Tibial nerve (tissue), 4 donors: Measurements from ENCODE around the gene TUB.

Experiments used
- EP300 ChIP-seq, 2 donors: sonication (generic); formaldehyde crosslinking; IDR thresholded peaks; one replicate each; pipeline ENCODE4 v1.6.1; 2017; ENCODE audit warnings: antibody characterized with exemption in 2 of 2, mild to moderate bottlenecking in 1 of 2
- POLR2A ChIP-seq, 2 donors: fragments of 450-650 bp; IDR thresholded peaks; one replicate each; pipeline ENCODE4 v1.6.1; 2017; ENCODE audit warnings: antibody characterized with exemption in 2 of 2, mild to moderate bottlenecking in 2 of 2, moderate library complexity in 2 of 2
- TF ChIP-seq, protein P1 (sequence below), 5 experiments: fragments of 200-600 bp in 3 of 5; fragments of 450-650 bp in 2 of 5; sonication (generic) in 3 of 5; IDR thresholded peaks; one replicate each; pipeline ENCODE4 v1.5.1; 2016 to 2019; ENCODE audit warnings: antibody characterized with exemption in 5 of 5, mild to moderate bottlenecking in 3 of 5, moderate library complexity in 2 of 5

GRCh38 chr11:8067929-8068575, 13.0 kb upstream of the TUB start:
- TF ChIP-seq, protein P1, sequence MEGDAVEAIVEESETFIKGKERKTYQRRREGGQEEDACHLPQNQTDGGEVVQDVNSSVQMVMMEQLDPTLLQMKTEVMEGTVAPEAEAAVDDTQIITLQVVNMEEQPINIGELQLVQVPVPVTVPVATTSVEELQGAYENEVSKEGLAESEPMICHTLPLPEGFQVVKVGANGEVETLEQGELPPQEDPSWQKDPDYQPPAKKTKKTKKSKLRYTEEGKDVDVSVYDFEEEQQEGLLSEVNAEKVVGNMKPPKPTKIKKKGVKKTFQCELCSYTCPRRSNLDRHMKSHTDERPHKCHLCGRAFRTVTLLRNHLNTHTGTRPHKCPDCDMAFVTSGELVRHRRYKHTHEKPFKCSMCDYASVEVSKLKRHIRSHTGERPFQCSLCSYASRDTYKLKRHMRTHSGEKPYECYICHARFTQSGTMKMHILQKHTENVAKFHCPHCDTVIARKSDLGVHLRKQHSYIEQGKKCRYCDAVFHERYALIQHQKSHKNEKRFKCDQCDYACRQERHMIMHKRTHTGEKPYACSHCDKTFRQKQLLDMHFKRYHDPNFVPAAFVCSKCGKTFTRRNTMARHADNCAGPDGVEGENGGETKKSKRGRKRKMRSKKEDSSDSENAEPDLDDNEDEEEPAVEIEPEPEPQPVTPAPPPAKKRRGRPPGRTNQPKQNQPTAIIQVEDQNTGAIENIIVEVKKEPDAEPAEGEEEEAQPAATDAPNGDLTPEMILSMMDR (IDR thresholded peaks at IDR 0.05) = no peak
- TF ChIP-seq POLR2A (IDR thresholded peaks at IDR 0.05) (no peak), EP300 (IDR thresholded peaks at IDR 0.05) (no peak)
